WTC11 (cell line): Measurements from ENCODE around the gene SLC25A44. TPM values are rescaled to one million over a fixed set of nuclear protein-coding genes. Genes with fewer than 3 reads are reported as not detected.

ENCODE experiments used
- ATAC-seq: fragments of 200-7000 bp; cut with Tn5 transposase; 2 replicates; pipeline ENCODE4 v1.10.0; 2021; ENCODE audit warnings: mild to moderate bottlenecking, moderate library complexity
- CTCF ChIA-PET: fragments of 300-600 bp; sonication (Branson Sonifier 250); formaldehyde crosslinking; loops from one replicate; lab custom pipeline; 2021; ENCODE audit warnings: antibody characterized with exemption; lab: Charles Lee
- POLR2A ChIA-PET: fragments of 350-600 bp; sonication (Branson Sonifier 250); formaldehyde crosslinking; loops from one replicate; lab custom pipeline; 2021; ENCODE audit warnings: antibody characterized with exemption; lab: Charles Lee
- DNase-seq: peaks from one replicate; pipeline ENCODE4 v3.0.0; 2021; ENCODE audit warnings: low spot score
- H3K27ac Mint-ChIP-seq: 2 replicates; pipeline ENCODE4 v1.8.0; 2021; ENCODE audit warnings: mixed read lengths
- H3K27me3 Mint-ChIP-seq: 2 replicates; pipeline ENCODE4 v1.8.0; 2021; ENCODE audit warnings: low read depth, mild to moderate bottlenecking, moderate library complexity, mixed read lengths
- H3K36me3 Mint-ChIP-seq: 2 replicates; pipeline ENCODE4 v1.8.0; 2021; ENCODE audit warnings: mixed read lengths
- H3K4me1 Mint-ChIP-seq: 2 replicates; pipeline ENCODE4 v1.8.0; 2022; ENCODE audit warnings: mixed read lengths
- H3K4me3 Mint-ChIP-seq: 2 replicates; pipeline ENCODE4 v1.8.0; 2021; ENCODE audit warnings: mild to moderate bottlenecking, moderate library complexity, mixed read lengths
- H3K9me3 Mint-ChIP-seq: 2 replicates; pipeline ENCODE4 v1.8.0; 2021; ENCODE audit warnings: mixed read lengths
- E2F4 ChIP-seq: sonication (generic); formaldehyde crosslinking; IDR thresholded peaks from 2 replicates; pipeline ENCODE4 v1.8.1; 2022; ENCODE audit warnings: low read depth, mild to moderate bottlenecking, moderate library complexity, missing genetic modification reagents, borderline replicate concordance
- EMX1 ChIP-seq: fragments of 250-450 bp; sonication (Bioruptor Pico); IDR thresholded peaks from 2 replicates; pipeline ENCODE4 v1.8.0; 2021; ENCODE audit warnings: mild to moderate bottlenecking
- FOXJ3 ChIP-seq: sonication (generic); formaldehyde crosslinking; IDR thresholded peaks from 2 replicates; pipeline ENCODE4 v1.9.0; 2021; ENCODE audit warnings: missing genetic modification reagents, mild to moderate bottlenecking, borderline replicate concordance
- GTF2I ChIP-seq: fragments of 250-450 bp; sonication (Bioruptor Pico); conservative IDR thresholded peaks from 2 replicates; pipeline ENCODE4 v1.4.0; 2021; ENCODE audit warnings: mild to moderate bottlenecking
- KAT7 ChIP-seq: sonication (generic); formaldehyde crosslinking; IDR thresholded peaks from 2 replicates; pipeline ENCODE4 v1.8.1; 2023; ENCODE audit warnings: missing genetic modification reagents, mild to moderate bottlenecking, borderline replicate concordance
- MXD4 ChIP-seq: fragments of 250-450 bp; sonication (Bioruptor Pico); IDR thresholded peaks from 2 replicates; pipeline ENCODE4 v1.8.0; 2021; ENCODE audit warnings: mild to moderate bottlenecking, moderate library complexity, borderline replicate concordance
- MYBL2 ChIP-seq: sonication (generic); formaldehyde crosslinking; IDR thresholded peaks from 2 replicates; pipeline ENCODE4 v1.8.1; 2023; ENCODE audit warnings: mild to moderate bottlenecking, moderate library complexity, missing genetic modification reagents
- NR3C1 ChIP-seq: sonication (generic); formaldehyde crosslinking; conservative IDR thresholded peaks from 2 replicates; pipeline ENCODE4 v1.8.1; 2023; ENCODE audit warnings: low read depth, mild to moderate bottlenecking, missing genetic modification reagents
- RELA ChIP-seq: sonication (generic); formaldehyde crosslinking; IDR thresholded peaks from 2 replicates; pipeline ENCODE4 v1.8.1; 2022; ENCODE audit warnings: missing genetic modification reagents, mild to moderate bottlenecking, borderline replicate concordance
- SOX15 ChIP-seq: fragments of 250-450 bp; sonication (Bioruptor Pico); IDR thresholded peaks from 2 replicates; pipeline ENCODE4 v1.9.0; 2021; ENCODE audit warnings: mild to moderate bottlenecking
- TEAD1 ChIP-seq: sonication (generic); formaldehyde crosslinking; IDR thresholded peaks from 2 replicates; pipeline ENCODE4 v1.8.0; 2022; ENCODE audit warnings: mild to moderate bottlenecking, missing genetic modification reagents
- TEAD4 ChIP-seq: sonication (generic); formaldehyde crosslinking; IDR thresholded peaks from 2 replicates; pipeline ENCODE4 v1.8.0; 2022; ENCODE audit warnings: mild to moderate bottlenecking, missing genetic modification reagents
- USF2 ChIP-seq: sonication (generic); formaldehyde crosslinking; IDR thresholded peaks from 2 replicates; pipeline ENCODE4 v1.8.1; 2023; ENCODE audit warnings: mild to moderate bottlenecking, missing genetic modification reagents, moderate library complexity
- ZBTB21 ChIP-seq: sonication (generic); formaldehyde crosslinking; IDR thresholded peaks from 2 replicates; pipeline ENCODE4 v1.8.1; 2023; ENCODE audit warnings: mild to moderate bottlenecking, missing genetic modification reagents, borderline replicate concordance
- ZBTB43 ChIP-seq: sonication (generic); formaldehyde crosslinking; IDR thresholded peaks from 2 replicates; pipeline ENCODE4 v1.8.1; 2023; ENCODE audit warnings: mild to moderate bottlenecking, missing genetic modification reagents
- ZMAT4 ChIP-seq: fragments of 250-450 bp; sonication (Bioruptor Pico); IDR thresholded peaks from 2 replicates; pipeline ENCODE4 v1.9.0; 2021; ENCODE audit warnings: mild to moderate bottlenecking
- total RNA-seq: library from RNA; stranded (reverse); gene quantifications from 3 replicates; pipeline ENCODE4 v1.2.3, GENCODE V29; 2021
- TF ChIP-seq, protein P1 (sequence below): fragments of 250-450 bp; sonication (Bioruptor Pico); IDR thresholded peaks from 2 replicates; pipeline ENCODE4 v2.1.2; 2022; ENCODE audit warnings: mild to moderate bottlenecking, moderate library complexity
- TF ChIP-seq, protein P2 (sequence below): fragments of 250-450 bp; sonication (Bioruptor Pico); conservative IDR thresholded peaks from 2 replicates; pipeline ENCODE4 v1.9.0; 2021; ENCODE audit warnings: mild to moderate bottlenecking
- TF ChIP-seq, protein P3 (sequence below): sonication (generic); formaldehyde crosslinking; IDR thresholded peaks from 2 replicates; pipeline ENCODE4 v1.8.1; 2023; ENCODE audit warnings: mild to moderate bottlenecking, missing genetic modification reagents, moderate library complexity

Gene SLC25A44
- total RNA-seq, 1 experiment from 2014 or later = 29.1 TPM

GRCh38 chr1:156241926-156242325, 48.0 kb downstream of the SLC25A44 start, which contains the start of gene BGLAP:
Gene BGLAP (plus strand): TSS chr1:156242184. CDS start chr1:156242232, 48 bp downstream.
- Mint-ChIP-seq H3K9me3 (no peaks in the 10 kb centered on the region), H3K27ac (no peak within 1 kb of the TSS), H3K4me3 (no peak within 1 kb of the TSS), H3K36me3 (peaks cover 18% of the 10 kb centered on the region), H3K27me3 (peaks cover 4% of the 10 kb centered on the region), H3K4me1 (peaks cover 16% of the 10 kb centered on the region)
- TF ChIP-seq RELA (CRISPR knock-in tag) (no peak), KAT7 (CRISPR knock-in tag) (no peak), GTF2I (CRISPR knock-in tag) (no peak), TEAD4 (CRISPR knock-in tag) (no peak), FOXJ3 (CRISPR knock-in tag) (no peak), TEAD1 (no peak), SOX15 (CRISPR knock-in tag) (no peak), MXD4 (CRISPR knock-in tag) (no peak), ZMAT4 (CRISPR knock-in tag) (no peak), ZBTB43 (CRISPR knock-in tag) (no peak), USF2 (no peak), NR3C1 (CRISPR knock-in tag) (no peak), ZBTB21 (CRISPR knock-in tag) (no peak), MYBL2 (CRISPR knock-in tag) (no peak), EMX1 (CRISPR knock-in tag) (no peak), E2F4 (CRISPR knock-in tag) (no peak)
- TF ChIP-seq, protein P1, sequence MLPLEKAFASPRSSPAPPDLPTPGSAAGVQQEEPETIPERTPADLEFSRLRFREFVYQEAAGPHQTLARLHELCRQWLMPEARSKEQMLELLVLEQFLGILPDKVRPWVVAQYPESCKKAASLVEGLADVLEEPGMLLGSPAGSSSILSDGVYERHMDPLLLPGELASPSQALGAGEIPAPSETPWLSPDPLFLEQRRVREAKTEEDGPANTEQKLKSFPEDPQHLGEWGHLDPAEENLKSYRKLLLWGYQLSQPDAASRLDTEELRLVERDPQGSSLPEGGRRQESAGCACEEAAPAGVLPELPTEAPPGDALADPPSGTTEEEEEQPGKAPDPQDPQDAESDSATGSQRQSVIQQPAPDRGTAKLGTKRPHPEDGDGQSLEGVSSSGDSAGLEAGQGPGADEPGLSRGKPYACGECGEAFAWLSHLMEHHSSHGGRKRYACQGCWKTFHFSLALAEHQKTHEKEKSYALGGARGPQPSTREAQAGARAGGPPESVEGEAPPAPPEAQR (CRISPR knock-in tag) = no peak
- TF ChIP-seq, protein P2, sequence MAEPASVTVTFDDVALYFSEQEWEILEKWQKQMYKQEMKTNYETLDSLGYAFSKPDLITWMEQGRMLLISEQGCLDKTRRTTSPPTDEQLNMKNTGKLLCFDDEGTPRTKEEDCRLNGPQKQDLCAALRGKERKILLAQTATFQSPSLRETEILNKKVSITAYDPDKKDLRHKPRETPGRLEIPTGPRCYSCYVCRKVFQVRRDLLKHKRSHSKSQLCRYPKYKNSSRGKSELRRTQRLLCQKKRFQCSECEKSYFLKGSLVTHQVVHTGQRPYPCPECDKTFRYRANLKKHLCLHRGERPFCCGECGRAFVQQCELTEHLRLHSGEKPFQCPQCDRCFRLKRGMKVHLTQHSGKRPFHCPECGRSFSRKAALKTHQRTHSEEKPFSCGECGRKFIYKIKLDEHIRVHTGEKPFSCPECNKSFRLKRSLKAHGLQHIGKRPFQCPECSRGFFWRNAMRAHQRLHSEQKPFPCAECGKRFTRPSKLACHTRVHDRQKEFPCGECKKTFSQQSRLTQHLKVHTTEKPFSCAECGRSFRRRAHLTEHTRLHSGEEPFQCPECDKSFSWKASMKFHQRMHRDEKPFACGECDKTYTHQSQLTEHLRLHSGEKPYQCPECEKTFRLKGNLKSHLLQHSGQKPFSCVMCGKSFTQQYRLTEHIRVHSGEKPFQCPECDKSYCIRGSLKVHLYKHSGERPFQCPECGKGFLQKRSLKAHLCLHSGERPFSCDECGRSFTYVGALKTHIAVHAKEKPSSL (CRISPR knock-in tag) = no peak
- TF ChIP-seq, protein P3, sequence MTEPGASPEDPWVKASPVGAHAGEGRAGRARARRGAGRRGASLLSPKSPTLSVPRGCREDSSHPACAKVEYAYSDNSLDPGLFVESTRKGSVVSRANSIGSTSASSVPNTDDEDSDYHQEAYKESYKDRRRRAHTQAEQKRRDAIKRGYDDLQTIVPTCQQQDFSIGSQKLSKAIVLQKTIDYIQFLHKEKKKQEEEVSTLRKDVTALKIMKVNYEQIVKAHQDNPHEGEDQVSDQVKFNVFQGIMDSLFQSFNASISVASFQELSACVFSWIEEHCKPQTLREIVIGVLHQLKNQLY = no peak
- ATAC-seq (no peak), DNase-seq (no peak)
- POLR2A ChIA-PET = no interaction called here
- CTCF ChIA-PET = interaction anchor here (0.8 to 3.9 kb wide), 5 partner anchors 9 to 112 kb away, joined by 3 to 20 read pairs (median 5); no protein-coding TSS in a partner anchor
